ENCODE results near the gene ATF3.

DNA sequence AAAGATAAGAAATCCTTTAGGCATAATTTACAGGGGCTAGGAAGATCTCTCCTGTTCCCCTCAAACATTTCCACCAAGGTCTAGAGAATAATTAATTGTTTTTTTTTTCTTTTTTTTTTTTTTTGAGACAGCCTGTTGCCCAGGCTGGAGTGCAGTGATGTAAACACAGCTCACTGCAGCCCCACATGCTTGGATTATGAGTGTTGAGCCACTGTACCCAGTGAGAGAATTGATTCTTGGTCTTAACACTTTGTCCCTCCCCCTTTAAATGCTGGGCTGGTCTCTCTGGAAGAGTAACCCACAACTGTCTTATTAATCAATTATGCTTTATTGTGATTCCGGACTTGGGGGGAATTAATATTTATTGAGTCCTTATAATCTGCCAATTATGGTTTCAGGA, 33.4 kb downstream of the ATF3 start:
- TF ChIP-seq, protein P1, sequence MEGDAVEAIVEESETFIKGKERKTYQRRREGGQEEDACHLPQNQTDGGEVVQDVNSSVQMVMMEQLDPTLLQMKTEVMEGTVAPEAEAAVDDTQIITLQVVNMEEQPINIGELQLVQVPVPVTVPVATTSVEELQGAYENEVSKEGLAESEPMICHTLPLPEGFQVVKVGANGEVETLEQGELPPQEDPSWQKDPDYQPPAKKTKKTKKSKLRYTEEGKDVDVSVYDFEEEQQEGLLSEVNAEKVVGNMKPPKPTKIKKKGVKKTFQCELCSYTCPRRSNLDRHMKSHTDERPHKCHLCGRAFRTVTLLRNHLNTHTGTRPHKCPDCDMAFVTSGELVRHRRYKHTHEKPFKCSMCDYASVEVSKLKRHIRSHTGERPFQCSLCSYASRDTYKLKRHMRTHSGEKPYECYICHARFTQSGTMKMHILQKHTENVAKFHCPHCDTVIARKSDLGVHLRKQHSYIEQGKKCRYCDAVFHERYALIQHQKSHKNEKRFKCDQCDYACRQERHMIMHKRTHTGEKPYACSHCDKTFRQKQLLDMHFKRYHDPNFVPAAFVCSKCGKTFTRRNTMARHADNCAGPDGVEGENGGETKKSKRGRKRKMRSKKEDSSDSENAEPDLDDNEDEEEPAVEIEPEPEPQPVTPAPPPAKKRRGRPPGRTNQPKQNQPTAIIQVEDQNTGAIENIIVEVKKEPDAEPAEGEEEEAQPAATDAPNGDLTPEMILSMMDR (IDR thresholded peaks at IDR 0.05), result no peak
- TF ChIP-seq POLR2AphosphoS5 (IDR thresholded peaks at IDR 0.05; ENCODE audit: insufficient read depth in 1 of 2, low read depth in 1 of 2) (no peak), POLR2A (IDR thresholded peaks at IDR 0.05) (no peak)

Data from vagina (tissue), 2 donors.